ENCODE measurements around the gene ZNF614. TPM values are rescaled to one million over a fixed set of nuclear protein-coding genes. Genes with fewer than 3 reads are reported as not detected.

The ZNF614 gene
- total RNA-seq, 1 experiment from 2014 or later = 3.6 TPM

- Histone ChIP-seq H3K9ac (ENCODE audit: low read length) (no peak overlapping the region), H3K4me3 (replicated peaks in 1 of 2; ENCODE audit: low read depth in 1 of 2, low read length in 2 of 2) (no peak overlapping the region), H3K4me1 (ENCODE audit: control insufficient read depth in 1 of 2, insufficient read depth in 2 of 2, low read length in 2 of 2) (no peaks in the 10 kb centered on the region), H3K27me3 (ENCODE audit: insufficient read depth, low read length) (no peaks in the 10 kb centered on the region), H2AFZ (ENCODE audit: low read depth, low read length, poor library complexity, severe bottlenecking) (no peak overlapping the region), H3K79me2 (ENCODE audit: insufficient read depth, low read length) (no peaks in the 10 kb centered on the region), H3K9me3 (ENCODE audit: control insufficient read depth in 1 of 2, insufficient read depth in 1 of 2, low read depth in 1 of 2, low read length in 2 of 2) (peaks cover 6 to 14% of the 10 kb centered on the region in 2 experiments; a peak in 2 of 4 replicates), H3K4me2 (ENCODE audit: low read length) (no peak overlapping the region), H3K27ac (ENCODE audit: low read depth, low read length) (no peak overlapping the region), H4K20me1 (ENCODE audit: insufficient read depth) (no peaks in the 10 kb centered on the region), H3K9me2 (ENCODE audit: insufficient read depth) (no peaks in the 10 kb centered on the region), H3K36me3 (ENCODE audit: control insufficient read depth in 1 of 2, insufficient read depth in 2 of 2, low read length in 2 of 2) (peaks cover under 1 to 26% of the 10 kb centered on the region in 2 experiments; a peak in 2 of 4 replicates)
- BruUV-seq (replicated peaks) = no TSS peak
- no peak for ATAC-seq
- RAD21 ChIA-PET (ENCODE audit: low non-redundant PET in 1 of 2, low total read pairs in 2 of 2, uncharacterized antibody in 2 of 2, unreplicated experiment in 2 of 2) = no interaction called here
- DNase-seq (ENCODE audit: low read depth, low spot score) = no peak
- intact Hi-C loops (cut with micrococcal nuclease) = no loop called here
- CTCF ChIA-PET = no interaction called here
- POLR2A ChIA-PET = no interaction called here
- TF ChIP-seq FOSL1 (IDR thresholded peaks at IDR 0.05; ENCODE audit: low read depth) (no peak), SIN3A (IDR thresholded peaks at IDR 0.05; ENCODE audit: low read depth) (no peak), POLR2AphosphoS5 (IDR thresholded peaks at IDR 0.05; ENCODE audit: low read depth, low read length) (no peak), REST (IDR thresholded peaks at IDR 0.05; ENCODE audit: low read depth) (no peak), EZH2phosphoT487 (IDR thresholded peaks at IDR 0.05; ENCODE audit: borderline replicate concordance) (no peak), EGR1 (IDR thresholded peaks at IDR 0.05; ENCODE audit: low read depth) (no peak), ATF3 (IDR thresholded peaks at IDR 0.05) (no peak), TCF7L2 (IDR thresholded peaks at IDR 0.05; ENCODE audit: borderline replicate concordance, extremely low read depth, insufficient read depth, insufficient read length) (no peak), ZBTB33 (IDR thresholded peaks at IDR 0.05; ENCODE audit: extremely low read depth, insufficient replicate concordance, low read length) (no peak), CBX3 (IDR thresholded peaks at IDR 0.05; ENCODE audit: low read depth) (no peak), JUND (IDR thresholded peaks at IDR 0.05) (no peak), MAX (IDR thresholded peaks at IDR 0.05) (no peak)
These were observed 6.0 kb downstream of the ZNF614 start for GRCh38 chr19:52022193-52022592.

Measured in HCT116 (cell line).